ENCODE measurements around the gene TMEM163. TPM values are rescaled to one million over a fixed set of nuclear protein-coding genes. Genes with fewer than 3 reads are reported as not detected.
"Not testable (repeated sequence)": the region's sequence is repeated elsewhere in the genome, so short reads cannot be mapped to it uniquely, and the experiment has no call there.

TMEM163 gene
- total and polyA plus RNA-seq, 7 donors, result 0.28 to 2.6 (median 1.1) TPM; not detected in 1

- Histone ChIP-seq H3K9me3 (no peaks in the 10 kb centered on the region), H3K4me3 (no peak overlapping the region), H3K27me3 (no peaks in the 10 kb centered on the region), H3K4me1 (no peaks in the 10 kb centered on the region), H3K36me3 (no peaks in the 10 kb centered on the region), H3K27ac (no peak overlapping the region)
- DNase-seq, result no peak
- no peak for TF ChIP-seq CTCF (IDR thresholded peaks at IDR 0.05)
- no peak for TF ChIP-seq POLR2A (IDR thresholded peaks at IDR 0.05)
- no peak for TF ChIP-seq EP300 (IDR thresholded peaks at IDR 0.05)
- no peak for TF ChIP-seq POLR2AphosphoS5 (IDR thresholded peaks at IDR 0.05)
- WGBS, 2 donors, result 80 to 87% methylated on average over 11 of the region's 11 CpGs
- intact Hi-C loops (cut with DNase I), result no loop called here
These were observed 228.9 kb downstream of the TMEM163 start for GRCh38 chr2:134489732-134490384.

- TF ChIP-seq CTCF (IDR thresholded peaks at IDR 0.05) (no peak), EP300 (IDR thresholded peaks at IDR 0.05) (no peak), POLR2AphosphoS5 (IDR thresholded peaks at IDR 0.05) (no peak), POLR2A (IDR thresholded peaks at IDR 0.05) (no peak)
- no peaks in the 10 kb centered on the region for H3K36me3 ChIP-seq
- H3K4me1 ChIP-seq, result no peaks in the 10 kb centered on the region
- 86 to 91% methylated on average over 15 of the region's 15 CpGs for WGBS, 2 donors
- DNase-seq, result no peak
- H3K4me3 ChIP-seq, result no peak overlapping the region
- intact Hi-C loops (cut with DNase I), result no loop called here
- H3K27ac ChIP-seq, result no peak overlapping the region
- no peaks in the 10 kb centered on the region for H3K9me3 ChIP-seq
- H3K27me3 ChIP-seq, result no peaks in the 10 kb centered on the region
These were observed 235.9 kb downstream of the TMEM163 start for GRCh38 chr2:134482766-134483340.

- no peak for TF ChIP-seq CTCF (IDR thresholded peaks at IDR 0.05)
- no peak for TF ChIP-seq POLR2A (IDR thresholded peaks at IDR 0.05)
- TF ChIP-seq POLR2AphosphoS5 (IDR thresholded peaks at IDR 0.05), result no peak
- TF ChIP-seq EP300 (IDR thresholded peaks at IDR 0.05), result no peak
- Histone ChIP-seq H3K36me3 (no peaks in the 10 kb centered on the region), H3K4me1 (no peaks in the 10 kb centered on the region), H3K27ac (no peak overlapping the region), H3K27me3 (no peaks in the 10 kb centered on the region), H3K9me3 (no peaks in the 10 kb centered on the region), H3K4me3 (no peak overlapping the region)
- intact Hi-C loops (cut with DNase I), result no loop called here
- 90% methylated on average over 6 of the region's 6 CpGs for WGBS, 2 donors
- no peak for DNase-seq
These were observed 236.6 kb downstream of the TMEM163 start for GRCh38 chr2:134482131-134482723.

GRCh38 chr2:134479696-134480330 lies 239.0 kb downstream of the TMEM163 start:
- Histone ChIP-seq H3K4me3 (no peak overlapping the region), H3K4me1 (no peaks in the 10 kb centered on the region), H3K27me3 (no peaks in the 10 kb centered on the region), H3K36me3 (no peaks in the 10 kb centered on the region), H3K9me3 (no peaks in the 10 kb centered on the region), H3K27ac (no peak overlapping the region)
- no peak for TF ChIP-seq POLR2A (IDR thresholded peaks at IDR 0.05)
- TF ChIP-seq CTCF (IDR thresholded peaks at IDR 0.05), result no peak
- no peak for TF ChIP-seq POLR2AphosphoS5 (IDR thresholded peaks at IDR 0.05)
- no peak for TF ChIP-seq EP300 (IDR thresholded peaks at IDR 0.05)
- 86 to 89% methylated on average over 4 of the region's 4 CpGs for WGBS, 2 donors
- no peak for DNase-seq
- intact Hi-C loops (cut with DNase I), result no loop called here

- H3K4me1 ChIP-seq; H3K27ac ChIP-seq; intact Hi-C loops (cut with DNase I); H3K36me3 ChIP-seq; DNase-seq; H3K9me3 ChIP-seq; H3K27me3 ChIP-seq; H3K4me3 ChIP-seq: not testable (repeated sequence)
- 89 to 90% methylated on average over 8 of the region's 8 CpGs for WGBS, 2 donors
These were observed 241.8 kb downstream of the TMEM163 start for GRCh38 chr2:134476982-134477381.
